ENCODE results near the gene KLHL6.
"Not testable (repeated sequence)": the region's sequence is repeated elsewhere in the genome, so short reads cannot be mapped to it uniquely, and the experiment has no call there.

The KLHL6 gene

DNA sequence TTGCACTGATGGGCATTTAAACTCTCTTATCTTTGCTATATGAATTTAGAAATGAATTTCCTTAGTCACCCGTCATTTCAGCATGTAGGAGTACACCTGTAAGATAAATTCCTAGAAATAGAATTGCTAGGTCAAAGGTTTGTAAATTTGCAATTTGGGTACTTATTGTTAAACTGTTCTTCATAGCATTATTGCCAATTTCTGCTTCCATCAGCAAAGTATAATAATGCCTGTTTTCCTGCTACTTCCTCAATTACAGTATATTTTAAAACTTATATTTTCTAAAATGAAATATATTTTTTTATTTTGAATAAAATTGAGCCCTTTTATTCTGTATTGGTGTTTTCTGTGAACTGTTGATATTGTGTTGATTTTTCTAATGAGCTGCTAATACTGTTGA, 110.8 kb downstream of the KLHL6 start:
- H3K27ac ChIP-seq (ENCODE audit: low read depth, low read length): no peak overlapping the region
- no peak overlapping the region for H3K4me3 ChIP-seq (ENCODE audit: low read depth, low read length)
- no peaks in the 10 kb centered on the region for H3K36me3 ChIP-seq (ENCODE audit: control insufficient read depth, insufficient read depth, low read length)
- H3K9me3 ChIP-seq (ENCODE audit: control insufficient read depth, insufficient read depth, low read depth, low read length): peaks cover 12% of the 10 kb centered on the region
- no peak overlapping the region for H3K9ac ChIP-seq (ENCODE audit: low read length)
- peaks cover 3% of the 10 kb centered on the region; the same call in 1 of the 2 replicates for H3K4me1 ChIP-seq (ENCODE audit: control insufficient read depth, insufficient read depth, low read length)
- H3K27me3 ChIP-seq (ENCODE audit: control insufficient read depth, insufficient read depth, low read length): no peaks in the 10 kb centered on the region

DNA sequence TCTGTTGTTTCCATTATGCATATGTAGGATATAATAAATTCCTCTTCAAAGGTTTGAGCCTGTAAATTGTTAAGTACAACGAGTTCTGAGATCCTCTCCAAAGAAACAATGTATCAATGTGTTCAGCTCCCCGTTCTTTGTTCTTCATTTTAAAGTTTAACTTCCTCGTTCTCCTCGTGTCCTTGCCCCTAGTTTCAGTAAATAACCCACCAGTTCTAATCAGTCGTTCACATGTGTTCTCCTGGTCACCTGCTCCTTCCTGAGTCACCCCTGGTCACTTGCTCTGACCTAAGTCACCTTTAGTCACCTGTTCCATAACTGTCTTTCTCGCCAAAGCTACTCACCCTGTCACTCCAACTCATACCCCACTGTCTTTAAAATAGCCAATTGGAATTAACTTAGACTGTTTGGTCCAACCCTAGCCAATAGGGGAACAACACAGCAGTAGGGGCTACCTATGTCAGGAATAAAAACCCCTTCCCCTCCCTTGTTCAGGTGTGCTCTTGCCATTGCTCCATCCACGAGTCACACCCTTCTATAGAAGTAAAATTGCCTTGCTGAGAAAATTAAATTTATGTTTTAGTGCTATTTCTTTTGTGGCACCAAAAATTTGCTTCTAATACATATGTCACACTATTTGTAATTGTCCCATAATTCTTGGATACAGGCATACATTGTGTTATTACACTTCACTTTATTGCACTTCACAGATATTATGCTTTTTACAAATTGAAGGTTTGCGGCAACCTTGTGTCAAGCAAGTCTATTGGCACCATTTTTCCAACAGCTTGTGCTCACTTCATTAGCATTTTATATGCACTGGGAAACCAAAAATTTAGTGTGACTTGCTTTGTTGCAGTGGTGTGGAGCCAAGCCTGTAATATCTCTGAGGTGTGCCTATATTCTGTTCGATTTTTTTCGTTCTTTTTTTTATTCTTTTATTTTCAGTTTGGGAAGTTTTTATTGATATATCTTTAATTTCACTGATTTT, 111.8 kb downstream of the KLHL6 start:
- H3K27me3 ChIP-seq (ENCODE audit: control insufficient read depth, insufficient read depth, low read length): no peaks in the 10 kb centered on the region
- H3K9me3 ChIP-seq (ENCODE audit: control insufficient read depth, insufficient read depth, low read depth, low read length): peaks cover 12% of the 10 kb centered on the region
- H3K4me1 ChIP-seq (ENCODE audit: control insufficient read depth, insufficient read depth, low read length): peaks cover 3% of the 10 kb centered on the region; the same call in 1 of the 2 replicates
- H3K4me3 ChIP-seq (ENCODE audit: low read depth, low read length): no peak overlapping the region
- no peaks in the 10 kb centered on the region for H3K36me3 ChIP-seq (ENCODE audit: control insufficient read depth, insufficient read depth, low read length)
- H3K9ac ChIP-seq (ENCODE audit: low read length): no peak overlapping the region
- H3K27ac ChIP-seq (ENCODE audit: low read depth, low read length): no peak overlapping the region

DNA sequence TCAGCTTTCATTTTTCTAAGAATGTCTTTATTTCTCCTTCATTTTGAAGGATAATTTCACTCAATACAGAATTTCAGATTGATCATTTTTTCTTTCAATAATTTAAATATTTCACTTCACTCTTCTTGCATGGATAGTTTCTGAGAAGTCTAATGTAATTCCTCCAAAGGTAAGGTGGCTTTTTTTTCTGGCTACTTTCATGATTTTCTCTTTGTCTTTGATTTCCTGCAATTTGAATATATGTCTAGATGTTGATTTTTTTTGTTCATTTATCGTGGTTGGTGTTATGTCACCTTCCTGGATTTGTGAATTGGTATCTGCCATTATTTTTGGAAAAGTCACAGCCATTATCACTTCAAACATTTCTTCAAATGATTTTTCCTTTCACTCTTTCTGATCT, 112.5 kb downstream of the KLHL6 start:
- Histone ChIP-seq H3K4me3 (ENCODE audit: low read depth, low read length) (no peak overlapping the region), H3K4me1 (ENCODE audit: control insufficient read depth, insufficient read depth, low read length) (no peaks in the 10 kb centered on the region), H3K36me3 (ENCODE audit: control insufficient read depth, insufficient read depth, low read length) (no peaks in the 10 kb centered on the region), H3K9ac (ENCODE audit: low read length) (no peak overlapping the region), H3K27ac (ENCODE audit: low read depth, low read length) (no peak overlapping the region), H3K9me3 (ENCODE audit: control insufficient read depth, insufficient read depth, low read depth, low read length) (peaks cover 12% of the 10 kb centered on the region), H3K27me3 (ENCODE audit: control insufficient read depth, insufficient read depth, low read length) (no peaks in the 10 kb centered on the region)

DNA sequence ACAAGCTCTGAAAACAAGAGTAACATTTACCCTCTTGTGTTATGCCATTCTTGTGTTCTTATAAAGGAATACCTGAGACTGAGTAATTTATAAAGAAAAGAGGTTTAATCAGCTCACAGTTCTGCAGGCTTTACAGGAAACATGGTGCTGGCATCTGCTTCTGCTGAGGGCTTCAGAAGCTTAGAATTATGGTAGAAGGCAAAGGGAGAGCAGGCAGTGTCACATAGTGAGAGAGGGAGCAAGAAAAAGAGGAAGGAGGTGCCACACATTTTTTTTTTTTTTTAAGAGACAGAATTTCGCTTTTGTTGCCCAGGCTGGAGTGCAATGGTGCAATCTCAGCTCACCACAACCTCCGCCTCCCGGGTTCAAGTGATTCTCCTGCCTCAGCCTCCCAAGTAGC, 115.0 kb downstream of the KLHL6 start:
- H3K27me3 ChIP-seq (ENCODE audit: control insufficient read depth, insufficient read depth, low read length); H3K4me1 ChIP-seq (ENCODE audit: control insufficient read depth, insufficient read depth, low read length); H3K9ac ChIP-seq (ENCODE audit: low read length); H3K4me3 ChIP-seq (ENCODE audit: low read depth, low read length); H3K27ac ChIP-seq (ENCODE audit: low read depth, low read length); H3K36me3 ChIP-seq (ENCODE audit: control insufficient read depth, insufficient read depth, low read length): not testable (repeated sequence)
- peaks cover 12% of the 10 kb centered on the region for H3K9me3 ChIP-seq (ENCODE audit: control insufficient read depth, insufficient read depth, low read depth, low read length)

DNA sequence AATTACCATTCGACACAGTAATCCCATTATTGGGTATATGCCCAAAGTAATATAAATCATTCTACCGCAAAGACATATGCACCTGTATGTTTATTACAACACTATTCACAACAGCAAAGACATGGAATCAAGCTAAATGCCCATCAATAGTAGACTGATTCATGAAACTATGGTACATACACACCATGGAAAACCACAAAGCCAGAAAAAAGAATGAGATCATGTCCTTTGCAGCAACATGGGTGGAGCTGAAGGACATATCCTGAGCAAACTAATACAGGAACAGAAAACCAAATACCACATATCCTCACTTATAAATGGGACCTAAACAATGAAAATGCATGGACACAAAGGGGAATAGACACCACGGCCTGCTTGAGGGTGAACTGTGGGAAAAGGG, 116.0 kb downstream of the KLHL6 start:
- Histone ChIP-seq H3K27ac (ENCODE audit: low read depth, low read length) (no peak overlapping the region), H3K4me3 (ENCODE audit: low read depth, low read length) (no peak overlapping the region), H3K27me3 (ENCODE audit: control insufficient read depth, insufficient read depth, low read length) (no peaks in the 10 kb centered on the region), H3K9me3 (ENCODE audit: control insufficient read depth, insufficient read depth, low read depth, low read length) (peaks cover 12% of the 10 kb centered on the region), H3K36me3 (ENCODE audit: control insufficient read depth, insufficient read depth, low read length) (no peaks in the 10 kb centered on the region), H3K9ac (ENCODE audit: low read length) (no peak overlapping the region), H3K4me1 (ENCODE audit: control insufficient read depth, insufficient read depth, low read length) (peaks cover 17% of the 10 kb centered on the region)

DNA sequence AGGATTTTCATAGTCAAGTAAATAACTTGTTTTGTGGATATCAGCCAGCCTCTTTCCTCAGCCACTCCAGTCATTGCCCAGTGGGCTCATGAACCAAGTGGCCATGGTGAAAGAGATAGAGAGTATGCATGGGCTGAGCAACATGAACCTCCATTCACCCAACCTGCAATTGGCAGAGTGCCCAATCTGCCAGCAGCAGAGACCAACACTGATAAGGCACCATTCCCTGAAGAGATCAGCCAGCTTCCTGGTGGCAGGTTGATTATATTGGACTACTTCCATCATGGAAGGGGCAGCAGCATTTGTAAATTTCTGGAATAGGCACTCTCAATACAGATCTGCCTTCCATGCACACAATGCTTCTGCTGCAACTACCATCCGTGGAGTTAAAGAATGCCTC, 116.8 kb downstream of the KLHL6 start:
- Histone ChIP-seq H3K4me3 (ENCODE audit: low read depth, low read length) (no peak overlapping the region), H3K27me3 (ENCODE audit: control insufficient read depth, insufficient read depth, low read length) (no peaks in the 10 kb centered on the region), H3K9me3 (ENCODE audit: control insufficient read depth, insufficient read depth, low read depth, low read length) (peaks cover 8% of the 10 kb centered on the region), H3K27ac (ENCODE audit: low read depth, low read length) (no peak overlapping the region), H3K4me1 (ENCODE audit: control insufficient read depth, insufficient read depth, low read length) (peaks cover 23% of the 10 kb centered on the region), H3K9ac (ENCODE audit: low read length) (no peak overlapping the region), H3K36me3 (ENCODE audit: control insufficient read depth, insufficient read depth, low read length) (no peaks in the 10 kb centered on the region)

DNA sequence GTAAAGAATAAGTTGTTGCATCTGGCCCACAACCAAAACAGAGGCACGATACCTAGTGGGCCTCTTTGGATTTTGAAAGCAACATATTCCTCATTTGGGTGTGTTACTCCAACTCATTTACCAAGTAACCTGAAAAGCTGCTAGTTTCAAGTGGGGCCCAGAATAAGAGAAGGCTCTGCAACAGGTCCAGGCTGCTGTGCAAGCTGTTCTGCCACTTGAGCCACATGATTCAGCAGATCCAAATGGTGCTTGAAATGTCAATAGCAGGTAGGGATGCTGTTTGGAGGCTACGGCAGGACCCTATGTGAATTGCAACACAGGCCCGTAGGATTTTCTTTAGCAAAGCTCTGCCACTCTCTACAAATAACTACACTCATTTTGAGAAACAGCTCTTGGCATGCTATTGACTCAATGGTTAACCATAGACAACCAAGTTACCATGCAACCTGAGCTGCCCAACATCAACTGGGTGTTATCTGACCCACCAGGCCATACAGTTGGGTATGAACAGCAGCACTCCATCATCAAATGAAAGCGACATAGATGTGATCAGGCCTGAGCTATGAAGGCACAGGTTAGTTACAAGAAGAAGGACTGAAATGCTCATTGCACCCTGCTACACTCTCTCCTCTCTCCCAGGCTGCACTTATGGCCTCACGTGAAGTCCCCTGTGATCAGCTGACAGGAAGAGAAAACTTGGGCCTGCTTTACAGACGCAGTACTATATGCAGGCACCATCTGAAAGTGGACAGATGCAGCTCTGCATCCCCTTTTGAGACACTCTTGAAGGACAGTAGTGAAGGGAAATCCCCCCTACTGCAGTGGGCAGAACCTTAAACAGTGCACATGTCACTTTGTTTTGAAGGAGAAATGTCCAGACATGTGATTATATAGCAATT, 117.6 kb downstream of the KLHL6 start:
- Histone ChIP-seq H3K36me3 (ENCODE audit: control insufficient read depth, insufficient read depth, low read length) (no peaks in the 10 kb centered on the region), H3K9ac (ENCODE audit: low read length) (no peak overlapping the region), H3K4me3 (ENCODE audit: low read depth, low read length) (no peak overlapping the region), H3K4me1 (ENCODE audit: control insufficient read depth, insufficient read depth, low read length) (peaks cover 27% of the 10 kb centered on the region), H3K27ac (ENCODE audit: low read depth, low read length) (no peak overlapping the region), H3K9me3 (ENCODE audit: control insufficient read depth, insufficient read depth, low read depth, low read length) (0 out of 2 replicates have a peak, but pooled peaks cover under 1% of the 10 kb centered on the region), H3K27me3 (ENCODE audit: control insufficient read depth, insufficient read depth, low read length) (no peaks in the 10 kb centered on the region)
